Activated naive CD4-positive, alpha-beta T cell treated with anti-CD3 and anti-CD28 coated beads, Interleukin-2, amount 50 U/mL, for 24 hours (primary cell): ENCODE results near the gene C16orf95.
"Not testable (repeated sequence)": the region's sequence is repeated elsewhere in the genome, so short reads cannot be mapped to it uniquely, and the experiment has no call there.

Source experiments
- H3K27ac Mint-ChIP-seq: one replicate; pipeline ENCODE4 v1.8.0; 2021; ENCODE audit warnings: mild to moderate bottlenecking, mixed read lengths
- H3K27me3 Mint-ChIP-seq: one replicate; pipeline ENCODE4 v1.8.0; 2021; ENCODE audit warnings: mixed read lengths
- H3K36me3 Mint-ChIP-seq: one replicate; pipeline ENCODE4 v1.8.0; 2021; ENCODE audit warnings: mixed read lengths
- H3K4me1 Mint-ChIP-seq: one replicate; pipeline ENCODE4 v1.8.0; 2021; ENCODE audit warnings: mixed read lengths
- H3K4me3 Mint-ChIP-seq: one replicate; pipeline ENCODE4 v1.8.0; 2021; ENCODE audit warnings: mild to moderate bottlenecking, mixed read lengths
- H3K9me3 Mint-ChIP-seq: one replicate; pipeline ENCODE4 v1.8.0; 2021; ENCODE audit warnings: mixed read lengths

C16orf95 gene

DNA sequence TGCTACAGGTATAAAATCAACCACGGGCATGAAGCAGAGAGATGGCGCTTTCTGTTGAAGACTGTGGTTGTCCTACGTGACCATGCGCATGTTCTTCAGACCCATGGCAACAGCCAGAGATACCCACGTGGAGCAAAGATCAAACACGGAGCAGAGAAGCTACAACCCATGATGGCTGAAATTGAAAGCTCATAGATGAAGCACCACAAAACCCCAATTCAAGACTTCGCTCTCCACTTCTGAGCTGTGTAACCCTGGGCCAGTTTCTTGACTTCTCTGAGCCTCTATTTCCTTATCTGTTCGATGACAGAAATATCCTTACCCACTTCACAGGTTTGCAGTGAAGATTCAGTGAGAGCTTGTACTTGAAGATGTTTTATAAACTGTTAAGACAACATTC is 49.6 kb downstream of the C16orf95 start:
- Mint-ChIP-seq H3K27ac (no peak overlapping the region), H3K9me3 (peaks cover 5% of the 10 kb centered on the region), H3K4me1 (no peaks in the 10 kb centered on the region), H3K4me3 (no peak overlapping the region), H3K27me3 (no peaks in the 10 kb centered on the region), H3K36me3 (peaks cover 7% of the 10 kb centered on the region)

DNA sequence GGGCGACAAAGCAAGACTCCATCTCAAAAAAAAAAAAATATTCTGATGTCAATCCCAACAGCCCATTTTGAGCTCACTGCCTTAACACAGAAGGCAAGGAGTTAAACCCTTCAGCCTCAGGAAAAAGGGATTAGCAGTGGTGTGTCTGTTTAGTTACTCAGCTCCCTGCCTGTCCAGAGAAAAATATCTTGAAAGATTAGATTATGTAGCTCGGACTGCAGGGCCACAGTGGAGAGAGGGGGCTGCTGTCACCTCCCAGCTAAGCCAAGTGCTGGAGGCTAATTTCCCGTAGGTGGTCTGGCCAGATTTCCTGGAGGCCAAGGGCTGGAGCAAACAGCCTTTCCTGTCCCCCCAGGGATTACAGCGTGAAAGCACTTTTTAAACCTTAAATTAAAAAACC is 50.3 kb downstream of the C16orf95 start:
- Mint-ChIP-seq H3K36me3 (peaks cover 8% of the 10 kb centered on the region), H3K4me1 (no peaks in the 10 kb centered on the region)

DNA sequence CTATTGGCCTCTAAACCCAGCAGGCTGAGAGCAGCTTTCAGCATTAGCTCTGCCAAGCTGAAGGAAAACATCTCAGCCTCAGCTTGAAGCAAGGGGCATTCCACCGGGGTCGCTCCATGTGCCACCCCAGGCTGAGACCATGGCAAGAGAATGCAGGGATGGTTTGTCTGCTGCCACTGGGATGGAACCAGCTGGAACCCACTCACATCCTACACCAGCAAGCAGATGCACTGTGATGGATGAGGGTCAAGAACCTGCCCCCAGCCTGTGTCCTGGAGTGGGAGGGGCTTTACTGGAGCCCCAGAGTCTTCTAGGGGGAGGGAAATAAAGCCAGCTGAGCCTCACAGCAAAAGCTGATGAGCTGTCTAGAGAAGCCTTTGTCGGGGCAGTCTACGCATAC is 51.9 kb downstream of the C16orf95 start:
- no peaks in the 10 kb centered on the region for H3K27me3 Mint-ChIP-seq
- no peaks in the 10 kb centered on the region for H3K4me1 Mint-ChIP-seq
- peaks cover 10% of the 10 kb centered on the region for H3K36me3 Mint-ChIP-seq

More for the DNA sequence above, 50.3 kb downstream of the C16orf95 start:
- H3K27me3 Mint-ChIP-seq = no peaks in the 10 kb centered on the region
- H3K27ac Mint-ChIP-seq = no peak overlapping the region
- H3K9me3 Mint-ChIP-seq = peaks cover 5% of the 10 kb centered on the region
- H3K4me3 Mint-ChIP-seq = no peak overlapping the region

DNA sequence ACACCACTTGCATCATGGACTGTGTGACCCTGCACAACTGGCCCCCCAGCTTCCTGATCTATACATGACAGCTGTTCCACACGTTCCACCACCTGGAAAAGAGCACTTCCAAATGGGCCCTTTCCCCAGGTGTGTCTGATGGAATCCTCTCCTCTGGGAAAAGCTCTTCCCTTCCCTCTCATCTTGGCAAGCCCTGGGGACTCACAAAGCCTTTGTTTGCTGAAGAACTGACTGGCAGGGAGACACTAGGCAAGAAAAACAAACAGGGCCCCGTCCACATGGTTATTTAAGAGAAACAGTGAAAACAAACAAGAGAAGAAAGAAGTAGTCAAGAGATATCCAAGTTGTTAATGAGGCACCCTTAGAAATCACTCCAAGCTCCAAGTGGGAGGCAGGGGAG is 52.6 kb downstream of the C16orf95 start:
- no peak overlapping the region for H3K4me3 Mint-ChIP-seq

More for the DNA sequence above, 51.9 kb downstream of the C16orf95 start:
- no peak overlapping the region for H3K4me3 Mint-ChIP-seq
- H3K9me3 Mint-ChIP-seq = peaks cover 10% of the 10 kb centered on the region
- H3K27ac Mint-ChIP-seq = no peak overlapping the region

DNA sequence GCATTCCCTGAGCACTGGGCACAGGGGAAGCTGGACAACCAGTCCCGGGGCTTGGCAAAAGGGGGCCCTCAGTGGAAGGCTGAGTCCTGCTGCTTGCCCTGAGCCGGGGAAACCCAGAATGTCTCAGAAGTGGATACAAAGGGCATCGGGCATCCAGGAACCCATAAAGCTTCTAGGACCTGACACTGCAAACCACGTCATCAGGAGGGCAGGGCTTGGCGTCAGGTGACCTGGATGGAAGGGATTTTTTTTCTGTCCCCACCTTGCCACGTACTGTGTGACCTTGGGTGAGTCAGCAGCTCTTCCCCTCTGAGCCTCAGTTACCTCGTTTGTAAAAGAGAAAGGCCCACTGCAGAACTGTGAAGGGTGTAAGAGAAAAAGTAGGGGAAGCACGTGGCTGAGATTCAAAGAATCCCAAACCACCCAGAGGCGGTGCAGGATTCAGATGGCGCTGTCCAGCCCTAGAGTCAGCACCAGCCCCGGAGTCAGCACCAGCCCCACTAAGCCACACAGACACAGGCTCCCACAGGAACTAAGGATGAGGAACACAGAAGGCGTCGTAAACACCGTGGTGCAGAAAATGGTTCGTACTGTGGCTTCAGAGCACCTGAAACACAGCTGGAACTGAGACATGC is 53.7 kb downstream of the C16orf95 start:
- Mint-ChIP-seq H3K4me1 (no peaks in the 10 kb centered on the region), H3K9me3 (peaks cover 5% of the 10 kb centered on the region), H3K27me3 (no peaks in the 10 kb centered on the region), H3K4me3 (no peak overlapping the region), H3K36me3 (peaks cover 2% of the 10 kb centered on the region), H3K27ac (no peak overlapping the region)

More for the DNA sequence above, 52.6 kb downstream of the C16orf95 start:
- Mint-ChIP-seq H3K4me1 (no peaks in the 10 kb centered on the region), H3K9me3 (peaks cover 10% of the 10 kb centered on the region), H3K27ac (no peak overlapping the region), H3K36me3 (peaks cover 8% of the 10 kb centered on the region), H3K27me3 (no peaks in the 10 kb centered on the region)

DNA sequence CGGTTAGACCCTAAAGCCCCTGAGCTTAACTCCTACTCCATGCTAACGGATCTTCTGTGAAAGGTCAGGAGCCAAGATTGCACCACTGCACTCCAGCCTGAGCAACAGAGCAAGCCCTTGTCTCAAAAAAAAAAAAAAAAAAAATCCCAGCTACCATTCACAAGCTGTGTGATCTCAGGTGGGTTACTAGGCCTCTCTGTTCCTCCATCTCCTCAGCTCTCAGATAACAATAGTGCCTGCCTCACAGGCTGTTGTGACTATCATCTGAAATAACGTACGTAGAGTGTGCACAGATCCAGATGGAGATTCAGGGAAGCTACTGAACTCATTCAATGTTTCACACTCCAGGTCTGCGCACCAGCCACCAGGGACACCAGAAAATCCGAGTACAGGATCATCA is 57.8 kb downstream of the C16orf95 start:
- no peaks in the 10 kb centered on the region for H3K27me3 Mint-ChIP-seq
- no peak overlapping the region for H3K4me3 Mint-ChIP-seq
- H3K36me3 Mint-ChIP-seq = peaks cover 2% of the 10 kb centered on the region
- H3K9me3 Mint-ChIP-seq = peaks cover 5% of the 10 kb centered on the region
- no peak overlapping the region for H3K27ac Mint-ChIP-seq
- H3K4me1 Mint-ChIP-seq = no peaks in the 10 kb centered on the region

DNA sequence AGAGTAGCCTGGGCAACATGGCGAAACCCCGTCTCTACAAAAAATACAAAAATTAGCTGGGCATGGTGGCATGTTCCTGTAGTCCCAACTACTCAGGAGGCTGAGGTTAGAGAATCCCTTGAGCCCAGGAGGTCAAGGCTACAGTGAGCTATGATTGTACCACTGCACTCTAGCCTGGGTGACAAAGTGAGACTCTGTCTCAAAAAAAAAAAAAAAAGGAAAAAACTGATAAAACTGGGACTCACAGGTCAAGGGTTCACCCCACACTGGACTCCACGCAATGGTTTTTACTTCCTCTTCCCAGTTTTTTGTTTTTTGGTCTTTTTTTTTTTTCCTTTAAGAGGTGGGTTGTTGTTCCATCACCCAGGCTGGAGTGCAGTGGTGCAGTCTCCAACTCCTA is 58.5 kb downstream of the C16orf95 start:
- H3K9me3 Mint-ChIP-seq, H3K36me3 Mint-ChIP-seq, H3K27ac Mint-ChIP-seq, H3K4me1 Mint-ChIP-seq, H3K4me3 Mint-ChIP-seq, H3K27me3 Mint-ChIP-seq: not testable (repeated sequence)

DNA sequence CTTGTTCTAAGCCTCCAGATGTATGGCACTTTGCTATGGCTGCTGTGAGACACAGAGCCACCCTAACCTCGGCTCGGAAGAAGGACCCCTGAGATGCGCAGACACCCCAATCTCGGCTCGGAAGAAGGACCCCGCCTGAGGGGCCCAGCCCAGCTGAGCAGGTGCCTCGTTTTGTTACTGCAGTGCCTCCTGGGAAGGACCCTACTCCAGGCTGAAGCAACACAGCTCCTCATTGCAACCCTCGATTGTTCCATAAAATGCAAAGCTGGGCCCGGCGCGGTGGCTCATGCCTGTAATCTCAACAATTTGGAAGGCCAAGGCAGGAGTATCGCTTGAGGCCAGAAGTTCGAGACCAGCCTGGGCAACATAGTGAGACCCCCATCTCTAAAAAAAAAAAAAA is 61.3 kb downstream of the C16orf95 start:
- Mint-ChIP-seq H3K27me3 (no peaks in the 10 kb centered on the region), H3K4me3 (no peak overlapping the region)

DNA sequence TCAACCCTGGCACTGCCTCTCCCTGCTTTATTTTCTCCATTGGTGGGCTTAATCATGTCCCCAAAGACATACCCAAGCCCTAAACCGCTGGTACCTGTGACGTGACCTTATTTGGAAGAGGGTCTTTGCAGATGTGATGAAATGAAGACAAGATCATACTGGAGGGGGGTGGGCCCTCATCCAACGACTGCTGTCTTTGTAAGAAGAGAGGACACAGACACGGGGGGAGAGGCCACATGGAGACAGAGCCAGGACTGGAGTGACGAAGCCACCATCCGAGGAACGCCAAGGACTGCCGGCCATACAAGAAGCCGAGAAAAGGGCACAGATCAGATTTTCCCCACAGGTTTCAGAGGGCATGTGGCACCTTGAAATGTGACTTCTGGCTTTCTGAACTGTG is 62.5 kb downstream of the C16orf95 start:
- H3K9me3 Mint-ChIP-seq = no peaks in the 10 kb centered on the region
- H3K27ac Mint-ChIP-seq = no peak overlapping the region
- no peak overlapping the region for H3K4me3 Mint-ChIP-seq
- no peaks in the 10 kb centered on the region for H3K4me1 Mint-ChIP-seq
- H3K27me3 Mint-ChIP-seq = no peaks in the 10 kb centered on the region
- H3K36me3 Mint-ChIP-seq = no peaks in the 10 kb centered on the region

More for the DNA sequence above, 61.3 kb downstream of the C16orf95 start:
- no peaks in the 10 kb centered on the region for H3K4me1 Mint-ChIP-seq
- H3K9me3 Mint-ChIP-seq = peaks cover 5% of the 10 kb centered on the region
- no peak overlapping the region for H3K27ac Mint-ChIP-seq
- H3K36me3 Mint-ChIP-seq = no peaks in the 10 kb centered on the region

DNA sequence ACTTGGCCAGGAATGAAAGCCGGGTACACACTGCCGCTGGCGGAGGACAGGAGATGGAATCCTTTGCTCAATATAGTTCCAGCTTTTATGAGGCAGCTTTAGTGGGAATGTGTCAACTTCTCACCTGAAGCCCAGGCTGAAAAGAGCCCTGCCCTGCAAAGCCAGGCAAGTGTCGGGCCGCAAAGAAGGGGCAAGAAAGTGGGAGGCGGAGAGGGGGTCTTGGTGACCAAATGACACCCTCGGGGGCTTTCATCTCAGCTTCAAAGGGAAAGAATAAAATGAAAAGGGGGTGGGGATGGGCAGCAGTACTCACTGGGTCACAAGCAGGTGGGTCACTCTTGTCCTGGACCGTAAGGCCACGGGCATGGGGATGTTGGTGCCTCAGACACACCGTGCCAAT is 62.9 kb downstream of the C16orf95 start:
- Mint-ChIP-seq H3K4me1 (no peaks in the 10 kb centered on the region), H3K27ac (no peak overlapping the region), H3K27me3 (no peaks in the 10 kb centered on the region), H3K9me3 (no peaks in the 10 kb centered on the region), H3K4me3 (no peak overlapping the region), H3K36me3 (no peaks in the 10 kb centered on the region)

DNA sequence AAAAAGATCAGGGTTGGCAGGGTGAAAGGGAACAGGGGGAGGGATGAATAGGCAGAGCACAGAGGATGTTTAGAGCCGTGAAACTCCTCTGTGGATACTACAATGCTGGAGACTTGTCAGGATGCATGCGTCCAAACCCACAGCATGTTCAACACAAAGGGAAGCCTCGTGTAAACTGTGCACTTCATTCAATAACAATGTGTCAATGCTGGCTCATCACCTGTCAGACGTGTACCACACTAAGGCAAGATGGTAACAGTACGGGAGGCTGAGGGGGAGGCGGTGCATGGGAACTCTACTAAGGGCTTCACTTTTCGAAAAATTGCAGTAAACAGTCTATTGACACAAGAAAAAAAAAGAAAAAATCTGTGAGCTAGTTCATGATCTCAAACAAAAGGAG is 63.7 kb downstream of the C16orf95 start:
- no peak overlapping the region for H3K4me3 Mint-ChIP-seq
- no peaks in the 10 kb centered on the region for H3K36me3 Mint-ChIP-seq
- H3K27me3 Mint-ChIP-seq = no peaks in the 10 kb centered on the region
- H3K27ac Mint-ChIP-seq = no peak overlapping the region
- H3K9me3 Mint-ChIP-seq = no peaks in the 10 kb centered on the region
- H3K4me1 Mint-ChIP-seq = no peaks in the 10 kb centered on the region
